ENCODE measurements around the gene TSC22D3.

- TF ChIP-seq CTCF (IDR thresholded peaks at IDR 0.05) (no peak), POLR2A (IDR thresholded peaks at IDR 0.05) (no peak)
Measured at GRCh38 chrX:107738272-107738671, 37.3 kb downstream of the TSC22D3 start.

Data from uterus (tissue), 2 donors.